Measurements from ENCODE around the gene MRTFA. TPM values are rescaled to one million over a fixed set of nuclear protein-coding genes. Genes with fewer than 3 reads are reported as not detected.

The MRTFA gene
- total and polyA plus RNA-seq, 2 of the 13 experiments (the other 11 are each of a cell fraction or from before 2014, with no cell fraction given), result 2.4 to 8.2 TPM

- TF ChIP-seq DPF2 (CRISPR knock-in tag; IDR thresholded peaks at IDR 0.05; ENCODE audit: borderline replicate concordance, low read depth) (no peak), FOXA1 (IDR thresholded peaks at IDR 0.05) (no peak), FOXA1 (CRISPR knock-in tag; IDR thresholded peaks at IDR 0.05) (no peak), ZNF383 (CRISPR knock-in tag; IDR thresholded peaks at IDR 0.05; ENCODE audit: borderline replicate concordance) (peak; percentile 81; the same call in 1 of the 2 replicates), ZBTB14 (CRISPR knock-in tag; IDR thresholded peaks at IDR 0.05) (no peak), PRMT3 (CRISPR knock-in tag; IDR thresholded peaks at IDR 0.05; ENCODE audit: borderline replicate concordance, low read depth) (no peak), AGO2 (optimal IDR thresholded peaks at IDR 0.05; ENCODE audit: low read depth, low read length) (peak; percentile 80), IRX3 (CRISPR knock-in tag; IDR thresholded peaks at IDR 0.05; ENCODE audit: borderline replicate concordance, low read depth) (peak; percentile 55; the same call in 1 of the 2 replicates), ATF2 (CRISPR knock-in tag; IDR thresholded peaks at IDR 0.05) (0 out of 2 replicates have a peak, but pooled peaks have one; percentile 17), WIZ (CRISPR knock-in tag; IDR thresholded peaks at IDR 0.05) (0 out of 2 replicates have a peak, but pooled peaks have one; percentile 40), PRPF4 (IDR thresholded peaks at IDR 0.05; ENCODE audit: low read depth, low read length, poor library complexity, severe bottlenecking) (no peak), SRF (IDR thresholded peaks at IDR 0.05; ENCODE audit: low read depth, low read length) (no peak), ARHGAP35 (CRISPR knock-in tag; IDR thresholded peaks at IDR 0.05; ENCODE audit: borderline replicate concordance) (no peak), SAP130 (CRISPR knock-in tag; IDR thresholded peaks at IDR 0.05; ENCODE audit: low read depth) (peak; percentile 91), RFX3 (CRISPR knock-in tag; IDR thresholded peaks at IDR 0.05) (no peak), ZNF275 (CRISPR knock-in tag; IDR thresholded peaks at IDR 0.05; ENCODE audit: borderline replicate concordance) (peak; percentile 90; the same call in 1 of the 2 replicates), BCL3 (CRISPR knock-in tag; IDR thresholded peaks at IDR 0.05) (peak; percentile 9; the same call in 1 of the 2 replicates), ZKSCAN1 (IDR thresholded peaks at IDR 0.05; ENCODE audit: low read length) (no peak), NFE2L2 (IDR thresholded peaks at IDR 0.05; ENCODE audit: low read length) (no peak), MTF2 (CRISPR knock-in tag; IDR thresholded peaks at IDR 0.05; ENCODE audit: borderline replicate concordance) (no peak), THAP8 (CRISPR knock-in tag; IDR thresholded peaks at IDR 0.05; ENCODE audit: borderline replicate concordance) (no peak), NR0B2 (CRISPR knock-in tag; IDR thresholded peaks at IDR 0.05) (peak; percentile 8; the same call in 1 of the 2 replicates)
These were observed 15.3 kb upstream of the MRTFA start (continued) for GRCh38 chr22:40651563-40652501.

Data from HepG2 (cell line).